Brain microvascular endothelial cell (primary cell): Measurements from ENCODE around the gene JMJD4.

Experiments used
- DNase-seq: peaks from one replicate; pipeline ENCODE4 v3.0.0-alpha.2; 2020
- H3K27ac ChIP-seq: fragments of 250-450 bp; sonication (Bioruptor Pico); 2 replicates; pipeline ENCODE4 v1.5.1; 2020; ENCODE audit warnings: mild to moderate bottlenecking, moderate library complexity
- H3K27me3 ChIP-seq: fragments of 250-450 bp; sonication (Bioruptor Pico); replicated peaks from 2 replicates; pipeline ENCODE4 v1.5.1; 2020; ENCODE audit warnings: mild to moderate bottlenecking
- H3K36me3 ChIP-seq: fragments of 250-450 bp; sonication (Bioruptor Pico); replicated peaks from 2 replicates; pipeline ENCODE4 v1.5.1; 2020; ENCODE audit warnings: mild to moderate bottlenecking
- H3K4me3 ChIP-seq: 2 replicates; pipeline ENCODE4 v1.5.1; 2011; ENCODE audit warnings: low read depth, mild to moderate bottlenecking, control low read depth, low read length, moderate library complexity
- in situ Hi-C: cut with HindIII; loops from 2 replicates; pipeline ENCODE4 v1.10.0; 2017; ENCODE audit warnings: low sequenced_read_pairs, low pct_ligation_motif_present
- TF ChIP-seq, protein P1 (sequence below): IDR thresholded peaks from 2 replicates; pipeline ENCODE4 v1.5.1; 2011; ENCODE audit warnings: low read depth, mild to moderate bottlenecking, moderate library complexity, low read length, control low read depth, inconsistent platforms; ENCODE audit errors: missing control alignments

JMJD4 gene

DNA sequence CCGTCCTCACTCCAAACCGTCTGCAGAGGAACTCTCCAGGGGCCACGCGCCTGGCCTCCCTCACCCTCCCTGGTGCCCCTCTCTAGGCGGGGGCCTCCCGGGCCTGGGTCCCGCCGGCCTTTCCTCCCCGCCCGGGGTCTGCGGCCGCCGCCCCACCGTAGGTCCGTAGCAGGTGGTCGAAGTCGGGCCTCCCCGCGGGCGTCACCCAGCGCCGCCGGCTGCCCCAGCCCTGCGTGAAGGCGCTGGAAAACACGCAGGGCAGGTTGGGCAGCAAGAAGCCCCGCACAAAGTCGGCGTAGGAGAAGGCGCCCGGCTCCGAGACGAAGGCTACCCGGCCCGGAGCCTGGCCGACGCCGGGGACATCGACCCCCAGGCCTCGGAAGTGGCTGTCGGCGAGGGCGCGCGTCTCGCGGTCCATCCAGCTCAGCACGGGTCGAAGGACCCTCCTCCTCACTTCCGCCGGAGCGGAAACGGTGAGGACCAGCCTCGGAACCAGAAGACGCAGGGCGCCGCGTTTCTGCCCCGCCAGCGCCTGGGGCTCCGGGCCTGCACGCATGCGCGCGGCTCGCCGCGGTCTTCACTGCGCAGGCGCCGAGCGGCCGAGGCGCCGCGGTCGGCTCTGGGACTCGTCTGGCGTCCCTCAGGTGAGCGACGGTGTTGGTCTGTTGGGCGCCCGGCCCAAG is at the start of gene JMJD4, which contains the start of gene SNAP47:
Gene JMJD4, minus strand, starts transcription at position 447 of the 683 bp plus-strand sequence. Its CDS starts 29 bp downstream, at position 418.
Gene SNAP47, plus strand, starts transcription at position 580 of the 683 bp plus-strand sequence. CDS start 12,302 bp downstream, outside the sequence.
- peak; percentile 86 for DNase-seq
- Histone ChIP-seq H3K27me3 (no peaks in the 10 kb centered on the region), H3K36me3 (peaks cover 25% of the 10 kb centered on the region), H3K27ac (peak within 1 kb of the TSS; percentile 60), H3K4me3 (peak within 1 kb of the TSS; percentile 73)
- in situ Hi-C loops, result no loop called here
- TF ChIP-seq, protein P1, sequence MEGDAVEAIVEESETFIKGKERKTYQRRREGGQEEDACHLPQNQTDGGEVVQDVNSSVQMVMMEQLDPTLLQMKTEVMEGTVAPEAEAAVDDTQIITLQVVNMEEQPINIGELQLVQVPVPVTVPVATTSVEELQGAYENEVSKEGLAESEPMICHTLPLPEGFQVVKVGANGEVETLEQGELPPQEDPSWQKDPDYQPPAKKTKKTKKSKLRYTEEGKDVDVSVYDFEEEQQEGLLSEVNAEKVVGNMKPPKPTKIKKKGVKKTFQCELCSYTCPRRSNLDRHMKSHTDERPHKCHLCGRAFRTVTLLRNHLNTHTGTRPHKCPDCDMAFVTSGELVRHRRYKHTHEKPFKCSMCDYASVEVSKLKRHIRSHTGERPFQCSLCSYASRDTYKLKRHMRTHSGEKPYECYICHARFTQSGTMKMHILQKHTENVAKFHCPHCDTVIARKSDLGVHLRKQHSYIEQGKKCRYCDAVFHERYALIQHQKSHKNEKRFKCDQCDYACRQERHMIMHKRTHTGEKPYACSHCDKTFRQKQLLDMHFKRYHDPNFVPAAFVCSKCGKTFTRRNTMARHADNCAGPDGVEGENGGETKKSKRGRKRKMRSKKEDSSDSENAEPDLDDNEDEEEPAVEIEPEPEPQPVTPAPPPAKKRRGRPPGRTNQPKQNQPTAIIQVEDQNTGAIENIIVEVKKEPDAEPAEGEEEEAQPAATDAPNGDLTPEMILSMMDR, result no peak

GRCh38 chr1:227782226-227782625 is 47.1 kb upstream of the JMJD4 start:
- Histone ChIP-seq H3K27me3 (peaks cover 6% of the 10 kb centered on the region), H3K36me3 (no peaks in the 10 kb centered on the region), H3K4me3 (no peak overlapping the region), H3K27ac (no peak overlapping the region)
- TF ChIP-seq, protein P1, result no peak
- in situ Hi-C loops, result no loop called here
- no peak for DNase-seq

DNA sequence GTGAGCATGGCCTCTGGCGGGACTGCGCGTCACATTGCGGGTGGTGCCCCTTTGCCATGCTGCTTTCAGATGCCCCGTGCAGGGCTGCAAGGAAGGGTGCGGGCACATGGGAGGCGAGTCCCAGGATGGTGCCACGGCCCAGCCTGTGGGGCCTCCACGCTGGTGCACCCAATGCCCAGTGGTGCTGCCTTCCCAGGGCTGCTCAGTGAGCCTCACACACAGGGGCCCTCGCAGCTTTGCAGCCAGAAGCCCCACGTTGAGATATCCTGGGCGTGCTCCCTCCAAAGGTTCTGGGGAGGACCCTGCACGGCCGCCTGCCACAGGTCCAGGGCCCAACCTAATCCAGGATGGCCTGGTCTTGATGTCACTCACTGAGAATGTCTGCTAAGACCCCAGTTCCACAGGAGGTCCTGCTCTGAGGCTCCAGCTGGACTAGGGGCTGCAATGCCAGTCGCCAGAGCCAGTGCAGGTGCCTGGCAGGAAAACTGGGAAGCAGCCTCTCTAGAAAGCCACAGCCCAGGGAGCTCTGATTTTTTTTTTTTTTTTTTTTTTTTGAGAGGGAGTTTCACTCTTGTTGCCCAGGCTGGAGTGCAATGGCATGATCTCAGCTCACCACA is 46.3 kb upstream of the JMJD4 start:
- Histone ChIP-seq H3K4me3 (no peak overlapping the region), H3K27ac (no peak overlapping the region), H3K36me3 (no peaks in the 10 kb centered on the region), H3K27me3 (no peaks in the 10 kb centered on the region)
- in situ Hi-C loops, result no loop called here
- no peak for DNase-seq
- TF ChIP-seq, protein P1, result no peak

DNA sequence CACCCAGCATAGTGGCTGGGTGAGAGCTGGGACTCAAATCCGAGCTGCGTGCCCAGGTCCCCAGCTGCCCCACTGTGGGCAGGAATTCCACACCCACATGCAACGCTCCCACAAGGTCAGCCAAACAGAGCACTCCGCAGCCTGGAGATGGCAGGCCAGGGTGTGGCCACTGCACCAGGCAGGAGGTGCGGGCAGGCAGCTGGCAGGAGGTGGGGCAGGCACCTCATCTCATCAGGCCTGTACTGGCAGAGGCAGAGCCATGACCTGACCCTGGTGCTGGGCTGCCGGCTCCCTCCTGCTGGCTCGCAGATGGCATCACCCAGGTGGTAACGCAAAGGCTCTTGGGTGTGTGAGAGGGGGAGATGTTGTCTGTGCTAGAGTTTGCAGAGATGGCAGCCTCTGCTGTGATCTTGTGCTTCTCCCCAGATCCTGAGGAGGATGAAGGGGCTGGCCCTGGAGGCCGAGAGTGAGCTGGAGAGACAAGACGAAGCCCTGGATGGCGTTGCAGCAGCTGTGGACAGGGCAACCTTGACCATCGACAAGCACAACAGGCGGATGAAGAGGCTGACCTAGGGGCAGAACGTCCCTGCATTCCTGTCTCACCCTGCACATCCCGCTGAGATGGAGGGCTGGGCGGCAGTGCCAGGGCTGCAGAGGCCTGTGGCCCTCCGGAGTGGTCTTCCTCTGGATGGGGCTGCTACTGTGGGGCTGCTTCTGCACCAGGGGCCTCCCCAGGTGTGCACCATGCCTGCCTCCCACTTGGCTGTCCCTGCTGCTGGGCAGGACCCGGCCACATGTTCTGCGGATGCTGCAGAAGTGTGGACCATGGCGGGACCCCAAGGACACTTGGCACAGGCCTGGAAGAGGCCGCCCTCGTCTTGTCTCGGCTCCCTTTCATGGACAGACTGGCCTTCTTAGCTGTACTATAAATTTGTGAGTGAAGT is 45.3 kb upstream of the JMJD4 start:
- no peak for DNase-seq
- in situ Hi-C loops, result no loop called here
- H3K4me3 ChIP-seq, result no peak overlapping the region
- H3K36me3 ChIP-seq, result no peaks in the 10 kb centered on the region
- no peaks in the 10 kb centered on the region for H3K27me3 ChIP-seq
- TF ChIP-seq, protein P1, result no peak
- no peak overlapping the region for H3K27ac ChIP-seq

GRCh38 chr1:227779685-227780084 is 44.6 kb upstream of the JMJD4 start:
- H3K4me3 ChIP-seq, result no peak overlapping the region
- in situ Hi-C loops, result no loop called here

More at GRCh38 chr1:227779685-227780084, 44.6 kb upstream of the JMJD4 start:
- no peak for DNase-seq
- no peaks in the 10 kb centered on the region for H3K36me3 ChIP-seq
- H3K27ac ChIP-seq, result no peak overlapping the region
- H3K27me3 ChIP-seq, result no peaks in the 10 kb centered on the region
- TF ChIP-seq, protein P1, result no peak
